ENCODE measurements around the gene ACAD8.

DNA sequence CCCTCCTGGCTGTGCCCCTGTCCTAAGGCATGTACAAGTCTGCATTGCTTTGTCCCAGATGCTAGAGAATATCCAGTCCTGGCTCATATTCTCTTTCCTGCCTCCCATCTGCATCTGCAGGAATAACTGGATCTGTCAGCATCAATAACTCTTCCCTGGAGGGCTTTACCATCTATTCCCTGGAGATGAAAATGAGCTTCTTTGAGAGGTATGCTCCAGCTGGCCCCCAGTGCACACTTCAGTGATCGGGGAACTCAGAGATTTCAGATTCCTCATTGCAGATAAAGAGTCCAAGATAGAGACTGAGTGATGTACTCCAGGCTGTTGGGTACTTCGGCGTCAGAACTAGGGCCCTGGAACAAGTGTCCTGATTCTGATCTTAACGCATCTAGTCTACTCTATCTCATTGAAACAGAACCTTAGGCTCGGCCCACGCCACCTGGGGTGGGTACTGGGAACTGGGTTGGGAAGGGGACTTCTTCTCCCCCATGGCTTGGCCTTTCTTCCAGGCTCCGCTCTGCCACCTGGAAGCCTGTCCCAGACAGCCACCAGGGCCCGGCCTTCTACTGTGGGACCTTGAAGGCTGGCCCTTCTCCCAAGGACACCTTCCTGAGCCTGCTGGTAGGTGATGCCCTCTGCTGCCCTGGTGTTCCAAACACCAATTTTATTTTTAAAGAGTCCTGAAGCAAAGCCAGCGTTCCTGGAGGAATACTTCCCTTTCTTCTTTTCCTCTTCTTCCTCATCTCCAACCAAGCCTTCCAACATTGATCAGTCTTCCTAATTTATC, 60.6 kb downstream of the ACAD8 start:
- TF ChIP-seq CTCF (optimal IDR thresholded peaks at IDR 0.05 in 1 of 3, IDR thresholded peaks at IDR 0.05 in 1 of 3, conservative IDR thresholded peaks at IDR 0.05 in 1 of 3; ENCODE audit: extremely low read depth in 1 of 3, insufficient read depth in 2 of 3, low read length in 3 of 3) (peak in 1 of 3 experiments; percentile 8), EZH2 (IDR thresholded peaks at IDR 0.05; ENCODE audit: low read length) (no peak)

All from keratinocyte (primary cell).